ENCODE measurements around the gene TRAPPC10. TPM values are rescaled to one million over a fixed set of nuclear protein-coding genes. Genes with fewer than 3 reads are reported as not detected.

Gene TRAPPC10
- total and polyA plus RNA-seq, 9 of the 15 experiments (the other 6 are each of a cell fraction or from before 2014, with no cell fraction given): 1.1 to 33.8 (median 24.3) TPM

- DNase-seq (ENCODE audit: extremely low read depth in 1 of 4, low spot score in 3 of 4) (no peak), FAIRE-seq (peak; percentile 44), ATAC-seq (no peak)
- Histone ChIP-seq H3K4me2 (ENCODE audit: insufficient read depth, low read length) (no peak overlapping the region), H3K9me3 (replicated peaks; ENCODE audit: control insufficient read depth, insufficient read depth, low read depth, low read length) (no peaks in the 10 kb centered on the region), H3K36me3 (ENCODE audit: control insufficient read depth, insufficient read depth, low read length) (no peaks in the 10 kb centered on the region), H3K4me3 (no peak overlapping the region), H3K9ac (ENCODE audit: insufficient read depth in 1 of 2, low read depth in 2 of 2, low read length in 2 of 2) (peak overlapping the region in 1 of 2 experiments; percentile 41; a peak in 2 of 4 replicates), H3K9me1 (ENCODE audit: control insufficient read depth, insufficient read depth, low read length) (no peaks in the 10 kb centered on the region), H3K27me3 (ENCODE audit: control insufficient read depth in 2 of 2, insufficient read depth in 2 of 2, low read length in 2 of 2) (peaks cover 7 to 20% of the 10 kb centered on the region in 2 experiments), H3K79me2 (ENCODE audit: control insufficient read depth, insufficient read depth, low read length) (no peaks in the 10 kb centered on the region), H3K27ac (ENCODE audit: extremely low read depth, low read depth, low read length) (no peak overlapping the region), H4K20me1 (replicated peaks; ENCODE audit: control insufficient read depth, insufficient read depth, low read length) (no peaks in the 10 kb centered on the region; the same call in 1 of the 2 replicates), H3K4me1 (replicated peaks in 1 of 2; ENCODE audit: control insufficient read depth in 2 of 2, insufficient read depth in 2 of 2, low read length in 2 of 2) (peaks cover 0 to 47% of the 10 kb centered on the region in 2 experiments; a peak in 3 of 5 replicates), H2AFZ (ENCODE audit: low read depth, low read length) (no peak overlapping the region)
- POLR2A ChIA-PET: interaction anchor here (0.5 to 1.0 kb wide), 5 partner anchors 13 to 261 kb away, joined by 3 to 5 read pairs (median 3); no protein-coding TSS in a partner anchor
- in situ Hi-C loops (cut with MboI) (no loop called here), intact Hi-C loops (cut with micrococcal nuclease) (no loop called here)
- 51% methylated on average over 23 of the region's 23 CpGs for WGBS (ENCODE audit: insufficient coverage, low coverage, missing lambda C conversion rate)
- TF ChIP-seq POLR2G (IDR thresholded peaks at IDR 0.05; ENCODE audit: low read depth, low read length) (0 out of 2 replicates have a peak, but pooled peaks have one; percentile 21), ZNF263 (CRISPR knock-in tag; IDR thresholded peaks at IDR 0.05; ENCODE audit: borderline replicate concordance) (no peak), KDM2B (CRISPR knock-in tag; IDR thresholded peaks at IDR 0.05) (no peak), MCM3 (IDR thresholded peaks at IDR 0.05) (no peak), U2AF2 (optimal IDR thresholded peaks at IDR 0.05; ENCODE audit: low read depth, low read length) (no peak), ZBTB43 (CRISPR knock-in tag; IDR thresholded peaks at IDR 0.05) (no peak)
- BruUV-seq (replicated peaks): no TSS peak
- CTCF ChIA-PET (ENCODE audit: low intra/inter-chr PET ratio): no interaction called here
Observed at GRCh38 chr21:43988506-43989230, 23.4 kb upstream of the TRAPPC10 start.

Data from K562 (cell line).